CD4-positive, alpha-beta T cell (primary cell): ENCODE measurements around the gene FNBP1. TPM values are rescaled to one million over a fixed set of nuclear protein-coding genes. Genes with fewer than 3 reads are reported as not detected.
A peak's percentile ranks its signal among the peaks of the same experiment; 100 is the strongest.

Experiments
- ATAC-seq: fragments of 200-7000 bp; cut with Tn5 transposase; one replicate; pipeline ENCODE4 v1.10.0; 2022; ENCODE audit warnings: mild to moderate bottlenecking; ENCODE audit not compliant: poor library complexity
- CTCF ChIA-PET: fragments of 350-600 bp; sonication (Branson Sonifier 250); formaldehyde crosslinking; loops from one replicate; lab custom pipeline; 2021; ENCODE audit warnings: antibody characterized with exemption, inconsistent platforms; lab: Charles Lee
- POLR2A ChIA-PET: fragments of 350-600 bp; sonication (Branson Sonifier 250); formaldehyde crosslinking; loops from one replicate; lab custom pipeline; 2021; ENCODE audit warnings: antibody characterized with exemption, inconsistent platforms; lab: Charles Lee
- DNase-seq, 14 experiments: peaks; one replicate each; pipeline ENCODE4 v3.0.0-alpha.2; 2013 to 2020; ENCODE audit warnings: mixed read lengths in 2 of 14
- H3K27ac ChIP-seq, 2 donors: one replicate each; pipeline versions ENCODE4 v1.5.1 to v1.7.0; 2013; ENCODE audit warnings: low read length in 2 of 2, low read depth in 1 of 2, mild to moderate bottlenecking in 1 of 2
- H3K27me3 ChIP-seq, 2 experiments: 1 replicate in 1 of 2; 2 replicates in 1 of 2; pipeline versions ENCODE4 v1.6.1 to v1.7.0; 2013; ENCODE audit warnings: low read length in 2 of 2, control low read depth in 1 of 2, mild to moderate bottlenecking in 1 of 2, moderate library complexity in 1 of 2; ENCODE audit not compliant: insufficient read depth in 2 of 2, control insufficient read depth in 1 of 2
- H3K36me3 ChIP-seq: one replicate; pipeline ENCODE4 v1.6.1; 2013; ENCODE audit warnings: low read length, control low read depth; ENCODE audit not compliant: insufficient read depth
- H3K4me1 ChIP-seq: one replicate; pipeline ENCODE4 v1.6.1; 2013; ENCODE audit warnings: low read length, control low read depth; ENCODE audit not compliant: insufficient read depth
- H3K4me3 ChIP-seq: one replicate; pipeline ENCODE4 v1.5.1; 2013; ENCODE audit warnings: mild to moderate bottlenecking, low read length, moderate library complexity
- H3K9me3 ChIP-seq, 2 experiments: 1 replicate in 1 of 2; 2 replicates in 1 of 2; pipeline versions ENCODE4 v1.6.1 to v1.7.0; 2013; ENCODE audit warnings: low read length in 2 of 2, mild to moderate bottlenecking in 2 of 2, control low read depth in 1 of 2, moderate library complexity in 1 of 2; ENCODE audit not compliant: control insufficient read depth in 1 of 2, insufficient read depth in 1 of 2
- H3K27ac Mint-ChIP-seq: one replicate; pipeline ENCODE4 v1.8.0; 2020; ENCODE audit warnings: mixed read lengths
- H3K27me3 Mint-ChIP-seq: one replicate; pipeline ENCODE4 v1.8.0; 2021; ENCODE audit warnings: mixed read lengths
- H3K36me3 Mint-ChIP-seq: one replicate; pipeline ENCODE4 v1.8.0; 2021; ENCODE audit warnings: low read depth, mixed read lengths
- H3K4me1 Mint-ChIP-seq: one replicate; pipeline ENCODE4 v1.8.0; 2021; ENCODE audit warnings: low read depth, mixed read lengths
- H3K4me3 Mint-ChIP-seq: one replicate; pipeline ENCODE4 v1.8.0; 2020; ENCODE audit warnings: mild to moderate bottlenecking, mixed read lengths
- H3K9me3 Mint-ChIP-seq: one replicate; pipeline ENCODE4 v1.8.0; 2020; ENCODE audit warnings: mixed read lengths
- intact Hi-C, 2 experiments: fragments of 100-400 bp; cut with DNase I in 1 of 2; cut with micrococcal nuclease in 1 of 2; formaldehyde crosslinking; loops; one replicate each; pipeline versions ENCODE4 v1.15.1 to v1.9.0; 2023 to 2025; cut with DNase I, micrococcal nuclease
- total RNA-seq, 174 experiments: library from RNA in 2 of 174; stranded (reverse) in 2 of 174; gene quantifications; one replicate each; pipeline ENCODE4 v1.2.3 and lab custom pipeline; 2021 to 2026
- TF ChIP-seq, protein P1 (sequence below): fragments of 200-600 bp; IDR thresholded peaks from one replicate; pipeline ENCODE4 v1.8.0; 2022; ENCODE audit warnings: antibody characterized with exemption, mild to moderate bottlenecking

Gene FNBP1
- total RNA-seq, 2 experiments from 2014 or later = 166 to 181 TPM

GRCh38 chr9:130045725-130046450 lies 2.9 kb upstream of the FNBP1 start:
- intact Hi-C loops = no loop called here
- no peak for ATAC-seq
- H3K36me3 ChIP-seq = no peaks in the 10 kb centered on the region
- TF ChIP-seq, protein P1, sequence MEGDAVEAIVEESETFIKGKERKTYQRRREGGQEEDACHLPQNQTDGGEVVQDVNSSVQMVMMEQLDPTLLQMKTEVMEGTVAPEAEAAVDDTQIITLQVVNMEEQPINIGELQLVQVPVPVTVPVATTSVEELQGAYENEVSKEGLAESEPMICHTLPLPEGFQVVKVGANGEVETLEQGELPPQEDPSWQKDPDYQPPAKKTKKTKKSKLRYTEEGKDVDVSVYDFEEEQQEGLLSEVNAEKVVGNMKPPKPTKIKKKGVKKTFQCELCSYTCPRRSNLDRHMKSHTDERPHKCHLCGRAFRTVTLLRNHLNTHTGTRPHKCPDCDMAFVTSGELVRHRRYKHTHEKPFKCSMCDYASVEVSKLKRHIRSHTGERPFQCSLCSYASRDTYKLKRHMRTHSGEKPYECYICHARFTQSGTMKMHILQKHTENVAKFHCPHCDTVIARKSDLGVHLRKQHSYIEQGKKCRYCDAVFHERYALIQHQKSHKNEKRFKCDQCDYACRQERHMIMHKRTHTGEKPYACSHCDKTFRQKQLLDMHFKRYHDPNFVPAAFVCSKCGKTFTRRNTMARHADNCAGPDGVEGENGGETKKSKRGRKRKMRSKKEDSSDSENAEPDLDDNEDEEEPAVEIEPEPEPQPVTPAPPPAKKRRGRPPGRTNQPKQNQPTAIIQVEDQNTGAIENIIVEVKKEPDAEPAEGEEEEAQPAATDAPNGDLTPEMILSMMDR = no peak
- peaks cover 16% of the 10 kb centered on the region for H3K4me1 ChIP-seq
- H3K27me3 ChIP-seq = no peaks in the 10 kb centered on the region
- H3K4me1 Mint-ChIP-seq = peaks cover 55% of the 10 kb centered on the region
- ChIA-PET POLR2A (interaction anchor here (0.9 to 9.2 kb wide), 6 partner anchors 8 to 156 kb away, joined by 3 to 206 read pairs (median 6); partner anchors contain the start of gene GPR107), CTCF (interaction anchor here (1.0 to 1.5 kb wide), 2 partner anchors 12 to 161 kb away, joined by 3 read pairs; no protein-coding TSS in a partner anchor)
- peaks cover 19% of the 10 kb centered on the region for H3K36me3 Mint-ChIP-seq
- H3K27me3 Mint-ChIP-seq = no peaks in the 10 kb centered on the region
- peak overlapping the region; percentile 82 for H3K27ac Mint-ChIP-seq
- DNase-seq = no peak
- H3K9me3 ChIP-seq = no peaks in the 10 kb centered on the region
- H3K9me3 Mint-ChIP-seq = no peaks in the 10 kb centered on the region
- H3K4me3 ChIP-seq = no peak overlapping the region
- peak overlapping the region; percentile 76 for H3K4me3 Mint-ChIP-seq
- no peak overlapping the region for H3K27ac ChIP-seq

DNA sequence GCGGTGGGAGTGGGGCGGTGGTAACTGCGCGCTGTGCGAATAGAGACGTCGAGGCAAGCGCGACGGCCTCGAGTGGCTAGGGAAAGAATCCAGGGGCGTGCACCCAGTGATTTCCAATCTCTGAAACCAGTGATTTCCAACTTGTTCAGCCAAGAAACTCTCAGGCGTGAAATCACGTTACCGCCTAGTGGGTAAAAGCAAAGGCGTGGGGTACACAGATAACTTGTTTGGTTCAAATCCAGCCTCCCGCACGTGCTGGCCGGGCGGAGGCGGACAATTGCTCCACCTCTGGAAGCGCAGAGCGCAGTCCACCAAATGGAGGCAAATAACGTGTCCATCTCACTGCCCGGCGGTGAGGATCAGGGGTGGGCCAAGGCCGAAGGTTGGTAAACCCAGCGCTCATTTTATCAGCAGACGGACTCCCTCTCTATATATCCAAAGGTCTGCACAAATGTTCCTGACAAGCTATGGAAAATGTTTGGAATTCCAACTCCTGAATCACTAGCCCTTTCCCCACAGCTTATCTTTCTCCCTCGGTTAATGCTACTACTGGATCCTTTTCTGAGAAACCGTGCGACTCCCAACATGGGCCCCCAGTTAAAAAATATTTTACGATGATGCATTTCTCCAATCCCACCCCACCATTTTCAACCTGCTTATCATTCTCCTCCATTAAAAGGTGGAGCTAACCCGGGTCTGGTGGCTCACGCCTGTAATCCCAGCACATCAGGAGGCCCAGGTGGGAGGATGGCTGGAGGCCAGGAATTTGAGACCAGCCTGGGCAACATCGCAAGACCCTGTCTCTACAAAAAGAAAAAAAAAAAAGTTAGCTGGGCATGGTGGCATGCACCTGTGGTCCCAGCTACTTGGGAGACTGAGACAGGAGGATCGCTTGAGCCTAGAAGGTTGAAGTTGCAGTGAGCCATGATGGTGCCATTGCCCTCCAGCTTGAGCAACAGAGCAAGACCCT lies 950 bp upstream of the FNBP1 start:
- no peaks in the 10 kb centered on the region for H3K9me3 Mint-ChIP-seq
- no peaks in the 10 kb centered on the region for H3K27me3 Mint-ChIP-seq
- H3K27ac Mint-ChIP-seq = peak overlapping the region; percentile 82
- H3K36me3 Mint-ChIP-seq = peaks cover 24% of the 10 kb centered on the region
- H3K4me1 Mint-ChIP-seq = peaks cover 63% of the 10 kb centered on the region
- peaks cover 27% of the 10 kb centered on the region for H3K4me1 ChIP-seq
- no peaks in the 10 kb centered on the region for H3K9me3 ChIP-seq
- H3K36me3 ChIP-seq = no peaks in the 10 kb centered on the region
- POLR2A ChIA-PET = interaction anchor here (0.6 to 9.2 kb wide), 14 partner anchors 10 to 209 kb away, joined by 3 to 206 read pairs (median 6); partner anchors contain the start of genes C9orf78, GPR107 and USP20
- peak overlapping the region; percentile 93 for H3K4me3 ChIP-seq
- CTCF ChIA-PET = interaction anchor here (0.9 kb wide), 1 partner anchor 200 kb away, joined by 3 read pairs; no protein-coding TSS in a partner anchor
- peak in 1 of 14 experiments; percentile 17 for DNase-seq
- no peaks in the 10 kb centered on the region for H3K27me3 ChIP-seq
- no peak for ATAC-seq
- TF ChIP-seq, protein P1 = no peak
- peak overlapping the region; percentile 56 to 88 for H3K27ac ChIP-seq
- H3K4me3 Mint-ChIP-seq = peak overlapping the region; percentile 98
- intact Hi-C loops = loop anchor here (2.0 to 5.0 kb wide), 4 partner anchors 57 to 209 kb away; partner anchors contain the start of genes C9orf78 (in 2 of the 2) and USP20 (in 2 of the 2)

DNA sequence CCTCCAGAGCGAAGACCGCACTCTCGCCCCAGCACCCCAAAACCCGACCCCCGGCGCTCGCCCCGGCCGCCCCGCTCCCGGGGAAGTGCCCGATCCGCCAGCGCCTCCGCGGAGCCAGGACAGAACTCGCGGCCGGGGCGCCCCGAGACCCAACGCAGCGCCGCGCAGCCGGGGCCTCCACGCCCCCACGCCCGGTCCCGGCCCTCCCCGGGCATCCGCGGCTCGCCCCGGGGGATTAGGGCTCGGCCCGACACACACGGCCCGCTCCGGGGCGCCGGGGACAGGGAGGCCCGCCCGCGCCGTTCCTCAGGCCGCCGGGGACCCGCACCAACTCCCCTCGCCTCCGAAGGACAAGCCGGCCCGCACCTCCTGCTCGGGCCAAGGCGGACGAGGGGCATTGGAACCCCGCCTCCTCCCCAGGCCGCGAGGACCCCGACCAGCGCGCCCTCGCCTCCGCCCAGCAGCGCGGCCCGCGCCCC lies 544 bp downstream of the FNBP1 start:
- CTCF ChIA-PET = interaction anchor here (0.6 to 1.6 kb wide), 4 partner anchors 11 to 157 kb away, joined by 3 to 5 read pairs (median 4); no protein-coding TSS in a partner anchor
- Mint-ChIP-seq H3K9me3 (no peaks in the 10 kb centered on the region), H3K27me3 (no peaks in the 10 kb centered on the region), H3K4me3 (peak overlapping the region; percentile 100), H3K4me1 (peaks cover 78% of the 10 kb centered on the region), H3K36me3 (peaks cover 31% of the 10 kb centered on the region), H3K27ac (peak overlapping the region; percentile 99)
- ATAC-seq = no peak
- peak overlapping the region; percentile 84 to 88 for H3K27ac ChIP-seq
- peak overlapping the region; percentile 93 for H3K4me3 ChIP-seq
- POLR2A ChIA-PET = interaction anchor here (0.6 to 9.2 kb wide), 16 partner anchors 10 to 207 kb away, joined by 3 to 206 read pairs (median 6); partner anchors contain the start of genes C9orf78, GPR107 and USP20
- intact Hi-C loops = loop anchor here (2.0 to 5.0 kb wide), 4 partner anchors 55 to 208 kb away; partner anchors contain the start of genes C9orf78 (in 2 of the 2) and USP20 (in 2 of the 2)
- DNase-seq = peak in 6 of 14 experiments; percentile 32 to 56 (median 48)
- H3K4me1 ChIP-seq = peaks cover 35% of the 10 kb centered on the region
- no peaks in the 10 kb centered on the region for H3K36me3 ChIP-seq
- no peaks in the 10 kb centered on the region for H3K27me3 ChIP-seq
- H3K9me3 ChIP-seq = no peaks in the 10 kb centered on the region
- TF ChIP-seq, protein P1 = no peak
